Naive thymus-derived CD4-positive, alpha-beta T cell (primary cell): Measurements from ENCODE around the gene DYRK1A. TPM values are rescaled to one million over a fixed set of nuclear protein-coding genes. Genes with fewer than 3 reads are reported as not detected.

ENCODE experiments used
- ATAC-seq: fragments of 150-1000 bp; cut with Tn5 transposase; 2 replicates; pipeline ENCODE4 v1.10.0; 2021; ENCODE audit warnings: mild to moderate bottlenecking, moderate library complexity
- CTCF ChIA-PET: fragments of 350-600 bp; sonication (Branson Sonifier 250); formaldehyde crosslinking; loops from one replicate; lab custom pipeline; 2021; ENCODE audit warnings: antibody characterized with exemption; lab: Charles Lee
- POLR2A ChIA-PET: fragments of 350-600 bp; sonication (Branson Sonifier 250); formaldehyde crosslinking; loops from one replicate; lab custom pipeline; 2021; ENCODE audit warnings: antibody characterized with exemption, inconsistent platforms; lab: Charles Lee
- DNase-seq, 9 donors: peaks; one replicate each; pipeline versions ENCODE4 v3.0.0 to v3.0.0-alpha.2; 2020 to 2022; ENCODE audit warnings: mixed read lengths in 1 of 9
- H3K27ac ChIP-seq: one replicate; pipeline ENCODE4 v1.7.0; 2013; ENCODE audit warnings: mild to moderate bottlenecking, low read depth, low read length, moderate library complexity
- H3K27me3 ChIP-seq, 2 donors: one replicate each; pipeline ENCODE4 v1.7.0; 2013; ENCODE audit warnings: low read length in 2 of 2, mild to moderate bottlenecking in 2 of 2, moderate library complexity in 2 of 2; ENCODE audit not compliant: control insufficient read depth in 2 of 2, insufficient read depth in 2 of 2
- H3K36me3 ChIP-seq, 3 experiments: 1 replicate in 2 of 3; 2 replicates in 1 of 3; pipeline ENCODE4 v1.7.0; 2013; ENCODE audit warnings: low read length in 3 of 3, mild to moderate bottlenecking in 3 of 3, moderate library complexity in 1 of 3; ENCODE audit not compliant: insufficient read depth in 3 of 3, control insufficient read depth in 2 of 3
- H3K4me1 ChIP-seq, 2 donors: one replicate each; pipeline ENCODE4 v1.7.0; 2013; ENCODE audit warnings: low read length in 2 of 2, mild to moderate bottlenecking in 2 of 2, moderate library complexity in 1 of 2; ENCODE audit not compliant: control insufficient read depth in 2 of 2, insufficient read depth in 2 of 2
- H3K4me3 ChIP-seq: 2 replicates; pipeline ENCODE4 v1.7.0; 2013; ENCODE audit warnings: mild to moderate bottlenecking, low read length
- H3K9me3 ChIP-seq, 3 experiments: 1 replicate in 2 of 3; 2 replicates in 1 of 3; pipeline ENCODE4 v1.7.0; 2013; ENCODE audit warnings: low read length in 3 of 3; ENCODE audit not compliant: control insufficient read depth in 2 of 3
- H3K27ac Mint-ChIP-seq, 9 donors: one replicate each; pipeline ENCODE4 v1.8.0; 2020 to 2022; ENCODE audit warnings: mixed read lengths in 9 of 9, mild to moderate bottlenecking in 8 of 9, moderate library complexity in 5 of 9, inconsistent platforms in 2 of 9
- H3K27me3 Mint-ChIP-seq, 5 donors: one replicate each; pipeline ENCODE4 v1.8.0; 2021 to 2022; ENCODE audit warnings: mixed read lengths in 5 of 5, mild to moderate bottlenecking in 1 of 5
- H3K36me3 Mint-ChIP-seq, 5 donors: one replicate each; pipeline ENCODE4 v1.8.0; 2020 to 2022; ENCODE audit warnings: mixed read lengths in 5 of 5, mild to moderate bottlenecking in 3 of 5, inconsistent platforms in 1 of 5
- H3K4me1 Mint-ChIP-seq, 7 donors: one replicate each; pipeline ENCODE4 v1.8.0; 2020 to 2022; ENCODE audit warnings: mixed read lengths in 7 of 7, mild to moderate bottlenecking in 3 of 7, inconsistent platforms in 1 of 7
- H3K4me3 Mint-ChIP-seq, 10 donors: one replicate each; pipeline ENCODE4 v1.8.0; 2020 to 2022; ENCODE audit warnings: mild to moderate bottlenecking in 10 of 10, mixed read lengths in 10 of 10, moderate library complexity in 6 of 10, inconsistent platforms in 2 of 10
- H3K9me3 Mint-ChIP-seq, 11 donors: one replicate each; pipeline ENCODE4 v1.8.0; 2020 to 2022; ENCODE audit warnings: mixed read lengths in 11 of 11, mild to moderate bottlenecking in 4 of 11, inconsistent platforms in 1 of 11, moderate library complexity in 1 of 11
- intact Hi-C, 2 donors: fragments of 100-400 bp; cut with micrococcal nuclease; formaldehyde crosslinking; loops; one replicate each; pipeline ENCODE4 v1.15.1; 2023
- polyA plus RNA-seq, 2 donors: library from polyadenylated mRNA; unstranded; fragments of 300-500 nt; fragmentation: Illumina TruSeq; gene quantifications; one replicate each; pipeline ENCODE4 v1.2.3, GENCODE V29; 2021
- total RNA-seq, 6 experiments: library from RNA in 5 of 6; stranded (reverse) in 5 of 6; gene quantifications; 1 replicate in 5 of 6; 2 replicates in 1 of 6; pipeline ENCODE4 v1.2.3 and lab custom pipeline; 2021 to 2026

Gene DYRK1A
- total and polyA plus RNA-seq, 7 experiments from 2014 or later, result 3.3 to 142 (median 118) TPM

DNA sequence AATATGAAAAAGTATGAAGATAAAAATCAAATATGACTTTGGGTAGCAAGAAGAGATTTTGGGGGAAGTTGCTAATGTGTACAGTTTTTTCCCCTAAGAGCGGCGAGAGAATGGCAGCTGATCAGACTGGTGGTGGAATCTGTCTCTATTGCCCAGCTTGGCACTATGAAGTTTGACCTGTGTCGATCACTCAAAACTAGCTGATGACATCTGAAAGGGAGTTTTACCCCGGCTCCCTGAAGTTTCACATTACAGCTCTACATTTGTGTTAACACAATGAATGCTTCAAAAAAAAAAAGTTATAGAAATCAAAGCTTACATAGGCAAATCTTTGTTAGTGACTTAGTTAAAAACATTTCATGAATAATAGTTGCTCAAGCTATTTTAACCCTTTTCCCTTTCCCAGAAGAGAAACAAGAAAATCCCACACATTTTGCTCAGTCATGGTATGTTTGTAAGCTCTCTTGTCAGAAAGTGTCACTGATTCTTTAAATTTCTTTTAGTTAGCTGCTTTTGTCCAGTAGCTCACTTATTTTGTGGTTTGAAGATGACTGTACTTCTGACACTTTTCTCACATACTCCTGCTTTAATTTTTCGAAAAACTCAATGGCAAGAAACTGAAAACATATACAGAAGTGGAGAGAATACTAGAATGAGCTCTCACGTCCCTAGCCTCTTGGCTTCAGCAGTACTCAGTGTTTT lies 41.3 kb downstream of the DYRK1A start:
- H3K9me3 ChIP-seq, result no peaks in the 10 kb centered on the region
- no peaks in the 10 kb centered on the region for H3K27me3 Mint-ChIP-seq
- H3K36me3 Mint-ChIP-seq, result peaks cover 0 to 14% (median 10%) of the 10 kb centered on the region in 5 donors
- H3K27ac Mint-ChIP-seq, result peak overlapping the region in 7 of 9 donors; percentile 33 to 76 (median 39)
- no peak overlapping the region for H3K27ac ChIP-seq
- no peaks in the 10 kb centered on the region for H3K36me3 ChIP-seq
- DNase-seq (no peak), ATAC-seq (no peak)
- H3K4me3 ChIP-seq, result no peak overlapping the region
- H3K27me3 ChIP-seq, result no peaks in the 10 kb centered on the region
- H3K4me1 Mint-ChIP-seq, result peaks cover 65 to 97% (median 93%) of the 10 kb centered on the region in 7 donors
- ChIA-PET POLR2A (interaction anchor here (0.6 to 1.2 kb wide), 3 partner anchors 18 to 34 kb away, joined by 3 to 4 read pairs (median 3); no protein-coding TSS in a partner anchor), CTCF (interaction anchor here (0.5 to 0.7 kb wide), 2 partner anchors 8 to 80 kb away, joined by 3 to 4 read pairs; no protein-coding TSS in a partner anchor)
- H3K4me3 Mint-ChIP-seq, result peak overlapping the region in 9 of 10 donors; percentile 10 to 71 (median 42)
- peaks cover 58 to 71% of the 10 kb centered on the region in 2 donors for H3K4me1 ChIP-seq
- H3K9me3 Mint-ChIP-seq, result peaks cover 0 to 5% (median 1%) of the 10 kb centered on the region in 11 donors
- intact Hi-C loops, result loop anchor here (1.0 to 5.0 kb wide), 3 partner anchors 8 to 36 kb away; no protein-coding TSS in a partner anchor

DNA sequence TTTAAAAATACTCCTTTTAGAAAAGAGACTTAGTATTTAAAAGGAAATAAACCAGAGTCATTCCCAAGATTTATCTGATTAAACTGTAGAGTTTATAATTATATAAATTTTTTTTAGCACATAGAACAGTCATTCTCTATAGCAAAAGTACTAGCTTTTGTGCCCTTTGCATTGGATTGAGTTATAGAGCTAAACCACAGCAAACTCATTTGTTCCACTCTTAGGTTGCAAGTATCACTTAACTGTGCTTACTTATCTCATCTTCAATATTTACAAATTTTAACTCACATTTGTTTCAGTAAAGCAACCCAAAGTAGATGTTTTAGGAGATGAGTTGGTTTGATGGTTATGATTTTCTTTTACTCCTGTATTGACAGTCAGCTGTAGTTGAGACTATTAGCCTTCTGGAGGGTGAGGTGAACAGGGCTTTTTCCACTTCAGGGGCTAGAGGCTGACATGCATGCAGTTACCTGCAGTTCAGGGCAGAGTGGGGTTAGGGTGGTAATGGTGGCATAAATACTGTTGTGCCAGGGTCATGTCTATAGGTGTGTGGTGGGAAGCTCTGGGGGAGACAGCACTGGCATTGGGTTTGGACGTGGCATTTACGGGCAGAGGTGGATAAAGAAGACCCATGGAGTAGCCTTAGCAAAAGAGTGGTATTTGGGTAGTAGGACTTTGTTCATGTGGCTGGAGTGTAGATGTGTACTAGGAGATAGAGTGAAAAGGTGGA lies 42.1 kb downstream of the DYRK1A start:
- peak overlapping the region in 7 of 9 donors; percentile 0 to 76 (median 43) for H3K27ac Mint-ChIP-seq
- H3K36me3 Mint-ChIP-seq, result peaks cover 0 to 13% (median 8%) of the 10 kb centered on the region in 5 donors
- POLR2A ChIA-PET, result interaction anchor here (0.6 to 1.2 kb wide), 4 partner anchors 27 to 1001 kb away, joined by 3 to 4 read pairs (median 4); no protein-coding TSS in a partner anchor
- Histone ChIP-seq H3K27ac (no peak overlapping the region), H3K27me3 (no peaks in the 10 kb centered on the region), H3K36me3 (no peaks in the 10 kb centered on the region), H3K4me3 (no peak overlapping the region), H3K9me3 (no peaks in the 10 kb centered on the region), H3K4me1 (peaks cover 56 to 76% of the 10 kb centered on the region in 2 donors)
- intact Hi-C loops, result loop anchor here (1.0 to 5.0 kb wide), 2 partner anchors 8 to 36 kb away; no protein-coding TSS in a partner anchor
- H3K4me3 Mint-ChIP-seq, result peak overlapping the region in 9 of 10 donors; percentile 11 to 61 (median 51)
- ATAC-seq (no peak), DNase-seq (no peak)
- CTCF ChIA-PET, result interaction anchor here (0.5 kb wide), 1 partner anchor 81 kb away, joined by 4 read pairs; no protein-coding TSS in a partner anchor
- H3K9me3 Mint-ChIP-seq, result peaks cover 0 to 5% (median 0%) of the 10 kb centered on the region in 11 donors
- peaks cover 62 to 97% (median 93%) of the 10 kb centered on the region in 7 donors for H3K4me1 Mint-ChIP-seq
- H3K27me3 Mint-ChIP-seq, result no peaks in the 10 kb centered on the region

DNA sequence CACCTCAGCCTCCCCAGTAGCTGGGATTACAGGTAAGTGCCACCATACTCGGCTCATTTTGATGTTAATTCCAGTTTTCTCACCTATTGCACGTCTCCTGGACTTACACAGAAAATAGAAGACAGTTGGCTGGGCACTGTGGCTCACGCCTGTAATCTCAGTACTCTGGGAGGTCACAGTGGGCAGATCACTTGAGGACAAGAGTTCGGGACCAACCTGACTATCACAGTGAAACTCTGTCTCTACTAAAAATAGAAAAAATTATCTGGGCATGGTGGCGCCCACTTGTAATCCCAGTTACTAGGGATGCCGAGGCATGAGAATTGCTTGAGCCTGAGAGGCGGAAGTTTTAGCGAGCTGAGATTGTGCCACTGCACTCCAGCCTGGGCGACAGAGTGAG lies 44.1 kb downstream of the DYRK1A start:
- Histone ChIP-seq H3K36me3 (no peaks in the 10 kb centered on the region), H3K9me3 (no peaks in the 10 kb centered on the region), H3K27me3 (no peaks in the 10 kb centered on the region), H3K4me1 (peaks cover 46 to 74% of the 10 kb centered on the region in 2 donors), H3K4me3 (no peak overlapping the region), H3K27ac (no peak overlapping the region)
- ChIA-PET POLR2A (interaction anchor here (1.1 kb wide), 1 partner anchor 153 kb away, joined by 3 read pairs; no protein-coding TSS in a partner anchor), CTCF (no interaction called here)
- no peak for ATAC-seq
- Mint-ChIP-seq H3K9me3 (no peaks in the 10 kb centered on the region), H3K4me1 (peaks cover 55 to 97% (median 93%) of the 10 kb centered on the region in 7 donors), H3K4me3 (peak overlapping the region in 5 of 10 donors; percentile 20 to 62 (median 28)), H3K36me3 (peaks cover 0 to 13% (median 6%) of the 10 kb centered on the region in 5 donors), H3K27me3 (no peaks in the 10 kb centered on the region), H3K27ac (peak overlapping the region in 4 of 9 donors; percentile 18 to 63 (median 32))
- intact Hi-C loops, result no loop called here
- DNase-seq, result no peak

GRCh38 chr21:37412603-37413360 lies 46.2 kb downstream of the DYRK1A start:
- Mint-ChIP-seq H3K4me1 (peaks cover 54 to 95% (median 90%) of the 10 kb centered on the region in 7 donors), H3K27me3 (no peaks in the 10 kb centered on the region), H3K9me3 (no peaks in the 10 kb centered on the region), H3K4me3 (peak overlapping the region in 9 of 10 donors; percentile 16 to 73 (median 40)), H3K27ac (peak overlapping the region in 8 of 9 donors; percentile 8 to 72 (median 42)), H3K36me3 (peaks cover 0 to 9% (median 5%) of the 10 kb centered on the region in 5 donors)
- H3K36me3 ChIP-seq, result no peaks in the 10 kb centered on the region
- POLR2A ChIA-PET, result no interaction called here
- no peaks in the 10 kb centered on the region for H3K27me3 ChIP-seq
- CTCF ChIA-PET, result no interaction called here
- DNase-seq, result no peak
- peaks cover 32 to 64% of the 10 kb centered on the region in 2 donors for H3K4me1 ChIP-seq
- H3K9me3 ChIP-seq, result no peaks in the 10 kb centered on the region
- intact Hi-C loops, result no loop called here
- H3K4me3 ChIP-seq, result no peak overlapping the region
- no peak overlapping the region for H3K27ac ChIP-seq
- no peak for ATAC-seq

- Histone ChIP-seq H3K4me1 (peaks cover 32 to 59% of the 10 kb centered on the region in 2 donors), H3K9me3 (no peaks in the 10 kb centered on the region), H3K4me3 (no peak overlapping the region), H3K36me3 (no peaks in the 10 kb centered on the region), H3K27me3 (no peaks in the 10 kb centered on the region), H3K27ac (peak overlapping the region; percentile 23)
- peaks cover 0 to 6% (median 5%) of the 10 kb centered on the region in 5 donors for H3K36me3 Mint-ChIP-seq
- H3K27ac Mint-ChIP-seq, result peak overlapping the region in 6 of 9 donors; percentile 23 to 79 (median 42)
- H3K4me3 Mint-ChIP-seq, result peak overlapping the region in 6 of 10 donors; percentile 0 to 64 (median 46)
- ChIA-PET POLR2A (no interaction called here), CTCF (no interaction called here)
- H3K9me3 Mint-ChIP-seq, result no peaks in the 10 kb centered on the region
- DNase-seq, result no peak
- H3K27me3 Mint-ChIP-seq, result no peaks in the 10 kb centered on the region
- intact Hi-C loops, result loop anchor here in 1 of 2 donors (2.0 kb wide), 1 partner anchor 15 kb away; no protein-coding TSS in a partner anchor
- peaks cover 51 to 95% (median 91%) of the 10 kb centered on the region in 7 donors for H3K4me1 Mint-ChIP-seq
- ATAC-seq, result no peak
Observed at GRCh38 chr21:37413553-37414291, 47.1 kb downstream of the DYRK1A start.
